ENCODE data around the gene ATP9B.

DNA sequence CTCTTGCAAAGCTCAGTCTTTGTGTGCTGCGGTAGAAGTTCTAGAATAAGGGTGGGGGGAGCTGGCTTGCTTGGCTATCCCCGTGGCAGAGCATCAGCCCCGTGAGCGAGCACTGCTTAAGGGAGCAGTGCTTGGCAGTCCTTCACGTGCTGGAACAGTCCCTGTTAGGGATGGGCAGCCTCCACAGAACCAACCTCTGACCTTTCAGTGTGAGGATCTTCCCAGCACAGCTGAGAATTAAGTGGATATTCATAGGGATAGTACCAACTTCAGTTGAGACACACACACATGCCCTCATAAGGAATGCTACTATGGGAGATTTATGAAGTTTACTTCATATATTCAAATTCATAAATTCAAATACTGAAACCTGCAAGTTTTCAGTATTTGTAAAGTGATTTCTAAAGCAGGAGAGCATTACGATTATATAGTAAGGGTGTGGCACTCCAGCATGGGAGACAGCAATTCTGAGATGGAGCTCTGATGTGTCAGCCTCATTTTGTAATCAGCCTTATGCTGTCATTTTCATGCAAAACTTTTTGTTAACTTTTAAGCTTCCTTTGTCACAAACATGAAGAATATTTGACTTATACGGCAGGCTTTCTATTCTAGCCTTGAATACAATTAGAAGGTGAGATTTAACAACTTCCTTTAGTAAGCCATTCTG lies 39.5 kb downstream of the ATP9B start:
- TF ChIP-seq POLR2A (IDR thresholded peaks at IDR 0.05) (no peak), CTCF (IDR thresholded peaks at IDR 0.05) (no peak)

Data from right lobe of liver (tissue), 4 donors.